Natural killer cell (primary cell): Measurements from ENCODE around the gene ZNHIT2. TPM values are rescaled to one million over a fixed set of nuclear protein-coding genes. Genes with fewer than 3 reads are reported as not detected.

ENCODE experiments used
- ATAC-seq, 3 donors: fragments of 150-1000 bp in 2 of 3; fragments of 200-7000 bp in 1 of 3; cut with Tn5 transposase; 1 replicate in 1 of 3; 2 replicates in 2 of 3; pipeline ENCODE4 v1.10.0; 2021; ENCODE audit warnings: mild to moderate bottlenecking in 2 of 3, moderate library complexity in 2 of 3
- DNase-seq, 2 donors: peaks; one replicate each; pipeline versions ENCODE4 v3.0.0 to v3.0.0-alpha.2; 2013 to 2021; ENCODE audit warnings: mixed read lengths in 1 of 2
- H3K27ac ChIP-seq: one replicate; pipeline ENCODE4 v1.5.1; 2013; ENCODE audit warnings: mild to moderate bottlenecking, low read length
- H3K27me3 ChIP-seq: one replicate; pipeline ENCODE4 v1.6.1; 2013; ENCODE audit warnings: low read length; ENCODE audit not compliant: control insufficient read depth, insufficient read depth
- H3K36me3 ChIP-seq: one replicate; pipeline ENCODE4 v1.6.1; 2013; ENCODE audit warnings: low read length; ENCODE audit not compliant: control insufficient read depth, insufficient read depth
- H3K4me1 ChIP-seq: one replicate; pipeline ENCODE4 v1.6.1; 2013; ENCODE audit warnings: low read length; ENCODE audit not compliant: control insufficient read depth, insufficient read depth
- H3K4me3 ChIP-seq: one replicate; pipeline ENCODE4 v1.5.1; 2013; ENCODE audit warnings: low read length
- H3K9me3 ChIP-seq: one replicate; pipeline ENCODE4 v1.6.1; 2013; ENCODE audit warnings: low read length; ENCODE audit not compliant: control insufficient read depth, insufficient read depth
- H3K27ac Mint-ChIP-seq, 2 donors: one replicate each; pipeline ENCODE4 v1.8.0; 2022; ENCODE audit warnings: mild to moderate bottlenecking in 2 of 2, mixed read lengths in 2 of 2, moderate library complexity in 1 of 2
- H3K27me3 Mint-ChIP-seq, 2 donors: one replicate each; pipeline ENCODE4 v1.8.0; 2022; ENCODE audit warnings: low read depth in 2 of 2, mixed read lengths in 2 of 2
- H3K36me3 Mint-ChIP-seq: one replicate; pipeline ENCODE4 v1.8.0; 2022; ENCODE audit warnings: mixed read lengths
- H3K4me1 Mint-ChIP-seq, 2 donors: one replicate each; pipeline ENCODE4 v1.8.0; 2022; ENCODE audit warnings: mixed read lengths in 2 of 2
- H3K4me3 Mint-ChIP-seq: one replicate; pipeline ENCODE4 v1.8.0; 2022; ENCODE audit warnings: mild to moderate bottlenecking, moderate library complexity, mixed read lengths
- H3K9me3 Mint-ChIP-seq, 2 donors: one replicate each; pipeline ENCODE4 v1.8.0; 2022; ENCODE audit warnings: mixed read lengths in 2 of 2
- CTCF ChIP-seq: fragments of 200-600 bp; IDR thresholded peaks from one replicate; pipeline ENCODE4 v1.8.0; 2022; ENCODE audit warnings: antibody characterized with exemption
- WGBS: methylation state at CpG from one replicate; pipeline ENCODE4 v1.1.7; 2013; ENCODE audit warnings: missing lambda C conversion rate; ENCODE audit not compliant: insufficient coverage; 5-methylcytosine and 5-hydroxymethylcytosine counted together
- intact Hi-C: fragments of 100-400 bp; cut with micrococcal nuclease; formaldehyde crosslinking; loops from one replicate; pipeline ENCODE4 v1.14.2; 2022
- total RNA-seq, 4 donors: library from RNA; stranded (reverse); fragments of 120-200 nt in 1 of 4; gene quantifications; one replicate each; pipeline versions ENCODE4 v1.2.3 to v1.2.4, GENCODE V29; 2013 to 2022

The ZNHIT2 gene
- total RNA-seq, 3 donors from 2014 or later (not counting 1 experiment from before 2014, with no cell fraction given) = 5.6 to 6.8 (median 6.1) TPM

DNA sequence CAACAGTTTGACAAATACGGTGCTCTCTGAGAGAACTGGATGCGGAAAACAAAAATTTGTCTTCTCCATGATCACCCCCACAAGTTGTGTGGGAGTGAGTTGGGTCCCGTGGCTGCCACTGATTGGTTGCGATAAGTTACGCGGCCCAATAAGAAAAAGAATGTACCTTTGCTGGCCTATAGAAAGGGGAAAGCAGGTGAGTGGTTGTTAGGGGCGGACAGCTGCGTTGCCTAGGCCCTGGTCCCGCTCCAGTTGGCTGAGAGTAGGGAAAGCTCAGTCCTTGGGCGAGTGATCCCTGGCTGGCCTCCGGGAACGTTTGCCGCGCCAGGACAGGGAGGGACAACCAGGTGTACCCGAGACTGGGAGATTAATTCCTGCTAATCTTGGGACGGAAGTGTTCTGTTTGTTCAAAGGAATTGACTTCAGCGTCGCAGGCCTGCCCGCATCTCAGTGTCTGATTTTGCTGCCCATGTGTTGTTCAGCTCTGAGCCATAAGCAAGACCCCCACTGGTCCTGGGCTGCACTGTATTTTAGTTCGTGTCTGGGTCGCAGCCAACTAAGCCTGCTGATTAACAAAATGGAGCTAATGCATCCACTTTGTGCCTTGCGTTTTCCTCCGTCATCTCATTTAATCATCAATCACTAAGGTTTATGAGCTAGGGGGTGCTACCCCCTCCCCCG is 17.6 kb upstream of the ZNHIT2 start:
- DNase-seq (peak; percentile 77 to 95), ATAC-seq (peak; percentile 82 to 92 (median 84))
- peak overlapping the region; percentile 99 for H3K27ac ChIP-seq
- H3K27me3 Mint-ChIP-seq = no peaks in the 10 kb centered on the region
- peaks cover 49% of the 10 kb centered on the region for H3K4me1 ChIP-seq
- H3K27me3 ChIP-seq = no peaks in the 10 kb centered on the region
- peaks cover 26% of the 10 kb centered on the region for H3K36me3 ChIP-seq
- H3K4me3 Mint-ChIP-seq = peak overlapping the region; percentile 98
- H3K27ac Mint-ChIP-seq = peak overlapping the region; percentile 99
- H3K36me3 Mint-ChIP-seq = no peaks in the 10 kb centered on the region
- TF ChIP-seq CTCF = no peak
- intact Hi-C loops = loop anchor here (1.0 to 2.0 kb wide), 2 partner anchors 13 to 18 kb away; partner anchors contain the start of genes FAU, MRPL49 and ZNHIT2
- peaks cover 32 to 52% of the 10 kb centered on the region in 2 donors for H3K4me1 Mint-ChIP-seq
- H3K4me3 ChIP-seq = peak overlapping the region; percentile 92
- no peaks in the 10 kb centered on the region for H3K9me3 ChIP-seq
- 4% methylated on average over 24 of the region's 24 CpGs for WGBS
- no peaks in the 10 kb centered on the region for H3K9me3 Mint-ChIP-seq

DNA sequence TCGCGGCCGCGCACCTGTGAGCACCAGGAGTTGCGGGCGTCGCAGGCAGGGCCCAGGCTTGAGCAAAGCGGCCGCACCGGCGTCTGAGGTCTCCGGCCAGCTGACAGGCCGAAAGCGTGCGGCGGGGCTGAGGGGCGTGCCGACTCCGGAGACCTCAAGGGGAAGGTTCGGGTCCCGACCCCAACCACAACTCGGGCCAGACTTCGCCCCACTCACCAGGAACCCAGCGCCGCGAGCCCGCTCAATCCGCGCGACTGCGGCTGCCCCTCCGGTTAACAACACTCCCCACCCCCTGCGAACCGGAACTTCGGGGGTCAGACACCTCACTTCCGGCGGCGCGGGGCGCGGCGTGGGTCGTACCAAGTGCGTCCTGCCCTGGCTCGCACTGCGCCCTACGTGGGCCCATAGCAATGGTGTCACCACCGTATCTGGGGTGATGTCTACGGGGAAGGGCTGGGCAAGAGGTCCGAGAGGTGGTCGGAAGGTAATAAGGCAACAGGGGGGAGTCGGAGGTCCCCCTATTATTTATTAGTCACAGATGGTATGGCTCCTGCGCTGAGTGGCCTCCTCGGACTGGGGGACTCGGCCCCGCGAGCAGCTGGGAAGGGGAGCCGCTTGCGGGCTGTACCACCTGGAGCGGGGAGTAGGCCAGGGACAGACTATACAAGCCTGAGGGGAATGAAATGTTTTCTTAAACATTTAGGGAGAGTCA is 16.9 kb upstream of the ZNHIT2 start, which contains the start of gene SYVN1:
SYVN1 (minus strand) TSS at position 280 of the 712 bp plus-strand sequence. CDS start 918 bp downstream, outside the sequence.
- H3K4me3 Mint-ChIP-seq = peak within 1 kb of the TSS; percentile 98

GRCh38 chr11:65133724-65134123 is 16.2 kb upstream of the ZNHIT2 start:
- no peaks in the 10 kb centered on the region for H3K27me3 Mint-ChIP-seq
- no peaks in the 10 kb centered on the region for H3K9me3 ChIP-seq
- H3K4me1 Mint-ChIP-seq = peaks cover 32 to 52% of the 10 kb centered on the region in 2 donors
- no peaks in the 10 kb centered on the region for H3K9me3 Mint-ChIP-seq
- H3K4me1 ChIP-seq = peaks cover 53% of the 10 kb centered on the region
- H3K36me3 ChIP-seq = peaks cover 39% of the 10 kb centered on the region
- intact Hi-C loops = loop anchor here (2.0 kb wide), 1 partner anchor 17 kb away; the partner anchor contains the start of gene ZNHIT2
- H3K4me3 Mint-ChIP-seq = peak overlapping the region; percentile 98
- 0% methylated on average over 18 of the region's 20 CpGs for WGBS
- peak overlapping the region; percentile 99 for H3K27ac Mint-ChIP-seq
- TF ChIP-seq CTCF = no peak
- H3K27me3 ChIP-seq = no peaks in the 10 kb centered on the region
- H3K27ac ChIP-seq = peak overlapping the region; percentile 99
- H3K36me3 Mint-ChIP-seq = no peaks in the 10 kb centered on the region
- DNase-seq = peak in 1 of 2 donors; percentile 31
- H3K4me3 ChIP-seq = peak overlapping the region; percentile 92
- no peak for ATAC-seq

More for the DNA sequence above, 16.9 kb upstream of the ZNHIT2 start, which contains the start of gene SYVN1:
- intact Hi-C loops = loop anchor here (2.0 kb wide), 1 partner anchor 18 kb away; the partner anchor contains the start of gene ZNHIT2
- ATAC-seq (peak; percentile 75 to 90 (median 82)), DNase-seq (peak; percentile 91 to 95)
- H3K27me3 Mint-ChIP-seq = no peaks in the 10 kb centered on the region
- no peaks in the 10 kb centered on the region for H3K9me3 Mint-ChIP-seq
- peak within 1 kb of the TSS; percentile 92 for H3K4me3 ChIP-seq
- under 1% methylated on average over 60 of the region's 60 CpGs for WGBS
- peak within 1 kb of the TSS; percentile 99 for H3K27ac Mint-ChIP-seq
- peaks cover 32% of the 10 kb centered on the region for H3K36me3 ChIP-seq
- no peaks in the 10 kb centered on the region for H3K9me3 ChIP-seq
- no peaks in the 10 kb centered on the region for H3K27me3 ChIP-seq
- peak within 1 kb of the TSS; percentile 99 for H3K27ac ChIP-seq
- peaks cover 53% of the 10 kb centered on the region for H3K4me1 ChIP-seq
- no peaks in the 10 kb centered on the region for H3K36me3 Mint-ChIP-seq
- no peak for TF ChIP-seq CTCF
- H3K4me1 Mint-ChIP-seq = peaks cover 32 to 52% of the 10 kb centered on the region in 2 donors
